Tibial nerve (tissue), 4 donors: ENCODE data around the gene RBM17. TPM values are rescaled to one million over a fixed set of nuclear protein-coding genes. Genes with fewer than 3 reads are reported as not detected.
A peak's percentile ranks its signal among the peaks of the same experiment; 100 is the strongest.

Experiments
- DNase-seq, 2 donors: peaks; one replicate each; pipeline ENCODE4 v3.0.0-alpha.2; 2019; ENCODE audit warnings: low spot score in 2 of 2
- H3K27ac ChIP-seq, 4 donors: fragments of 200-600 bp; sonication (generic) in 3 of 4; one replicate each; pipeline ENCODE4 v1.5.1; 2017 to 2019; ENCODE audit warnings: mild to moderate bottlenecking in 1 of 4
- H3K27me3 ChIP-seq, 2 donors: fragments of 200-600 bp; sonication (generic) in 1 of 2; one replicate each; pipeline versions ENCODE4 v1.5.1 to v1.6.0; 2017 to 2019
- H3K36me3 ChIP-seq, 3 donors: fragments of 200-600 bp; sonication (generic); one replicate each; pipeline ENCODE4 v1.5.1; 2018 to 2019
- H3K4me1 ChIP-seq, 4 donors: fragments of 200-600 bp; sonication (generic) in 3 of 4; one replicate each; pipeline ENCODE4 v1.5.1; 2017 to 2019
- H3K4me3 ChIP-seq, 4 donors: fragments of 200-600 bp; sonication (generic) in 3 of 4; one replicate each; pipeline ENCODE4 v1.5.1; 2017 to 2019; ENCODE audit warnings: mild to moderate bottlenecking in 1 of 4, moderate library complexity in 1 of 4
- H3K9me3 ChIP-seq, 4 donors: fragments of 200-600 bp; sonication (generic) in 3 of 4; one replicate each; pipeline ENCODE4 v1.5.1; 2017 to 2019
- CTCF ChIP-seq, 5 experiments: fragments of 200-600 bp in 3 of 5; fragments of 450-650 bp in 2 of 5; sonication (generic) in 3 of 5; IDR thresholded peaks; one replicate each; pipeline ENCODE4 v1.5.1; 2016 to 2019; ENCODE audit warnings: antibody characterized with exemption in 5 of 5, mild to moderate bottlenecking in 3 of 5, moderate library complexity in 2 of 5
- EP300 ChIP-seq, 2 donors: sonication (generic); formaldehyde crosslinking; IDR thresholded peaks; one replicate each; pipeline ENCODE4 v1.6.1; 2017; ENCODE audit warnings: antibody characterized with exemption in 2 of 2, mild to moderate bottlenecking in 1 of 2
- POLR2A ChIP-seq, 2 donors: fragments of 450-650 bp; IDR thresholded peaks; one replicate each; pipeline ENCODE4 v1.6.1; 2017; ENCODE audit warnings: antibody characterized with exemption in 2 of 2, mild to moderate bottlenecking in 2 of 2, moderate library complexity in 2 of 2
- WGBS, 2 donors: methylation state at CpG; one replicate each; pipeline ENCODE4 v1.1.5; 2018; 5-methylcytosine and 5-hydroxymethylcytosine counted together
- total RNA-seq, 4 donors: library from RNA; depleted of rRNA; stranded (reverse); fragments of >200 nt; gene quantifications; one replicate each; pipeline ENCODE4 v1.1.0, GENCODE V29; 2016

The RBM17 gene
- total RNA-seq, 4 donors from 2014 or later: 70.6 to 109 (median 94.3) TPM

GRCh38 chr10:6055929-6056328 is 32.9 kb upstream of the RBM17 start:
- no peak for DNase-seq
- H3K27ac ChIP-seq: no peak overlapping the region
- no peaks in the 10 kb centered on the region for H3K9me3 ChIP-seq
- peaks cover 0 to 29% (median 10%) of the 10 kb centered on the region in 4 donors for H3K4me1 ChIP-seq
- H3K27me3 ChIP-seq: no peaks in the 10 kb centered on the region
- H3K4me3 ChIP-seq: no peak overlapping the region
- no peak for TF ChIP-seq POLR2A (IDR thresholded peaks at IDR 0.05)
- TF ChIP-seq CTCF (IDR thresholded peaks at IDR 0.05): no peak
- no peak for TF ChIP-seq EP300 (IDR thresholded peaks at IDR 0.05)
- 25 to 29% methylated on average over 3 to 4 of the region's 4 CpGs for WGBS, 2 donors
- H3K36me3 ChIP-seq: no peaks in the 10 kb centered on the region

GRCh38 chr10:6056411-6057135 is 32.3 kb upstream of the RBM17 start:
- 92 to 94% methylated on average over 5 of the region's 5 CpGs for WGBS, 2 donors
- H3K36me3 ChIP-seq: no peaks in the 10 kb centered on the region
- no peaks in the 10 kb centered on the region for H3K9me3 ChIP-seq
- TF ChIP-seq POLR2A (IDR thresholded peaks at IDR 0.05) (no peak), CTCF (IDR thresholded peaks at IDR 0.05) (no peak), EP300 (IDR thresholded peaks at IDR 0.05) (no peak)
- no peak overlapping the region for H3K4me3 ChIP-seq
- no peak for DNase-seq
- H3K27me3 ChIP-seq: no peaks in the 10 kb centered on the region
- H3K27ac ChIP-seq: no peak overlapping the region
- peaks cover 0 to 26% (median 9%) of the 10 kb centered on the region in 4 donors for H3K4me1 ChIP-seq

- no peak overlapping the region for H3K27ac ChIP-seq
- DNase-seq: no peak
- WGBS, 2 donors: 92 to 97% methylated on average over 3 of the region's 3 CpGs
- no peaks in the 10 kb centered on the region for H3K9me3 ChIP-seq
- H3K4me3 ChIP-seq: no peak overlapping the region
- H3K27me3 ChIP-seq: no peaks in the 10 kb centered on the region
- no peaks in the 10 kb centered on the region for H3K36me3 ChIP-seq
- no peak for TF ChIP-seq EP300 (IDR thresholded peaks at IDR 0.05)
- TF ChIP-seq CTCF (IDR thresholded peaks at IDR 0.05): no peak
- TF ChIP-seq POLR2A (IDR thresholded peaks at IDR 0.05): no peak
- peaks cover 0 to 6% (median 2%) of the 10 kb centered on the region in 4 donors for H3K4me1 ChIP-seq
Measured at GRCh38 chr10:6058682-6059475, 30.0 kb upstream of the RBM17 start.

GRCh38 chr10:6059506-6059905 is 29.3 kb upstream of the RBM17 start:
- TF ChIP-seq CTCF (IDR thresholded peaks at IDR 0.05) (no peak), POLR2A (IDR thresholded peaks at IDR 0.05) (no peak)
- H3K27me3 ChIP-seq: no peaks in the 10 kb centered on the region
- H3K27ac ChIP-seq: no peak overlapping the region
- H3K4me1 ChIP-seq: peaks cover 0 to under 1% (median 0%) of the 10 kb centered on the region in 4 donors
- 81 to 94% methylated on average over 2 of the region's 2 CpGs for WGBS, 2 donors
- no peaks in the 10 kb centered on the region for H3K9me3 ChIP-seq
- no peak overlapping the region for H3K4me3 ChIP-seq
- DNase-seq: no peak
- H3K36me3 ChIP-seq: no peaks in the 10 kb centered on the region

- no peak for DNase-seq
- no peaks in the 10 kb centered on the region for H3K27me3 ChIP-seq
- no peak overlapping the region for H3K27ac ChIP-seq
- H3K9me3 ChIP-seq: no peaks in the 10 kb centered on the region
- H3K4me1 ChIP-seq: no peaks in the 10 kb centered on the region
- TF ChIP-seq CTCF (IDR thresholded peaks at IDR 0.05) (no peak), POLR2A (IDR thresholded peaks at IDR 0.05) (no peak), EP300 (IDR thresholded peaks at IDR 0.05) (no peak)
- 90 to 93% methylated on average over 8 of the region's 8 CpGs for WGBS, 2 donors
- no peaks in the 10 kb centered on the region for H3K36me3 ChIP-seq
- peak overlapping the region in 1 of 4 donors; percentile 41 for H3K4me3 ChIP-seq
Measured at GRCh38 chr10:6061056-6061455, 27.8 kb upstream of the RBM17 start.
